Tibial nerve (tissue), 4 donors: ENCODE measurements around the gene HOXA9. TPM values are rescaled to one million over a fixed set of nuclear protein-coding genes. Genes with fewer than 3 reads are reported as not detected.

Source experiments
- DNase-seq, 2 donors: peaks; one replicate each; pipeline ENCODE4 v3.0.0-alpha.2; 2019; ENCODE audit warnings: low spot score in 2 of 2
- H3K27ac ChIP-seq, 4 donors: fragments of 200-600 bp; sonication (generic) in 3 of 4; one replicate each; pipeline ENCODE4 v1.5.1; 2017 to 2019; ENCODE audit warnings: mild to moderate bottlenecking in 1 of 4
- H3K27me3 ChIP-seq, 2 donors: fragments of 200-600 bp; sonication (generic) in 1 of 2; one replicate each; pipeline versions ENCODE4 v1.5.1 to v1.6.0; 2017 to 2019
- H3K36me3 ChIP-seq, 3 donors: fragments of 200-600 bp; sonication (generic); one replicate each; pipeline ENCODE4 v1.5.1; 2018 to 2019
- H3K4me1 ChIP-seq, 4 donors: fragments of 200-600 bp; sonication (generic) in 3 of 4; one replicate each; pipeline ENCODE4 v1.5.1; 2017 to 2019
- H3K4me3 ChIP-seq, 4 donors: fragments of 200-600 bp; sonication (generic) in 3 of 4; one replicate each; pipeline ENCODE4 v1.5.1; 2017 to 2019; ENCODE audit warnings: mild to moderate bottlenecking in 1 of 4, moderate library complexity in 1 of 4
- H3K9me3 ChIP-seq, 4 donors: fragments of 200-600 bp; sonication (generic) in 3 of 4; one replicate each; pipeline ENCODE4 v1.5.1; 2017 to 2019
- EP300 ChIP-seq, 2 donors: sonication (generic); formaldehyde crosslinking; IDR thresholded peaks; one replicate each; pipeline ENCODE4 v1.6.1; 2017; ENCODE audit warnings: antibody characterized with exemption in 2 of 2, mild to moderate bottlenecking in 1 of 2
- POLR2A ChIP-seq, 2 donors: fragments of 450-650 bp; IDR thresholded peaks; one replicate each; pipeline ENCODE4 v1.6.1; 2017; ENCODE audit warnings: antibody characterized with exemption in 2 of 2, mild to moderate bottlenecking in 2 of 2, moderate library complexity in 2 of 2
- WGBS, 2 donors: methylation state at CpG; one replicate each; pipeline ENCODE4 v1.1.5; 2018; 5-methylcytosine and 5-hydroxymethylcytosine counted together
- total RNA-seq, 4 donors: library from RNA; depleted of rRNA; stranded (reverse); fragments of >200 nt; gene quantifications; one replicate each; pipeline ENCODE4 v1.1.0, GENCODE V29; 2016
- TF ChIP-seq, protein P1 (sequence below), 5 experiments: fragments of 200-600 bp in 3 of 5; fragments of 450-650 bp in 2 of 5; sonication (generic) in 3 of 5; IDR thresholded peaks; one replicate each; pipeline ENCODE4 v1.5.1; 2016 to 2019; ENCODE audit warnings: antibody characterized with exemption in 5 of 5, mild to moderate bottlenecking in 3 of 5, moderate library complexity in 2 of 5

The HOXA9 gene
- total RNA-seq, 4 donors from 2014 or later: 10.5 to 13.8 (median 12.7) TPM

DNA sequence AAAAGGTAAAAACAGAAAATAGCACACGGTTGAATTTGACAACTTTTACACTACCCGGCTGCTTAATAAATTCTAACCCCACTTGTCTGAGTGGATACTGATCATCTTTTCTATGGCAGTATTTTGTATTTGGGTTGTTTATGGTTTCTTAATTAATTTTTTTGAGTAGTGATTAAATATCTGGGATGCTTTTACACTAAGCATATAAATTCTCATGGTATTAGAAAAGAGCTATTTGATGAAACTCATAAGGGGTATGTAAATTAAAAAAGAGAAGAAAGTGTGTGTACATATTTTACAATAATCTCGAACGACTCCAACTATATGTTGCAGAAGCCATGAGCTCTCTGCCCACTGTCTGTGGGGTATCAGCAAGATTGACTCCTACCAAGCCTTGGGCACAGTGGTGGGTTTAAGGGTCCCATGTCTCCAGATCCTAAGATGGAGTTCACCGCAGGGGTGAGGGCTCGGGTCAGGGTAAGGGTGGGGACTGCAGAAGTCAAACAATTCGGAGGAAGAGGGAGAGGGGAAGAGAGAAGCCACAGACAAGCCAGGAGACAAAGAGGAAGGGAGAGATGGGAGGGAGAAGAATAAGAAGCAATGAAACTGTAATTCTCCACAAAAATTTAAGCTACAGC is 42.1 kb upstream of the HOXA9 start:
- no peak for DNase-seq
- WGBS, 2 donors: 47 to 54% methylated on average over 7 of the region's 7 CpGs
- H3K27me3 ChIP-seq: peaks cover 0 to 99% of the 10 kb centered on the region in 2 donors
- H3K27ac ChIP-seq: no peak overlapping the region
- H3K36me3 ChIP-seq: no peaks in the 10 kb centered on the region
- H3K9me3 ChIP-seq: no peaks in the 10 kb centered on the region
- no peak overlapping the region for H3K4me3 ChIP-seq
- no peak for TF ChIP-seq EP300 (IDR thresholded peaks at IDR 0.05)
- TF ChIP-seq, protein P1, sequence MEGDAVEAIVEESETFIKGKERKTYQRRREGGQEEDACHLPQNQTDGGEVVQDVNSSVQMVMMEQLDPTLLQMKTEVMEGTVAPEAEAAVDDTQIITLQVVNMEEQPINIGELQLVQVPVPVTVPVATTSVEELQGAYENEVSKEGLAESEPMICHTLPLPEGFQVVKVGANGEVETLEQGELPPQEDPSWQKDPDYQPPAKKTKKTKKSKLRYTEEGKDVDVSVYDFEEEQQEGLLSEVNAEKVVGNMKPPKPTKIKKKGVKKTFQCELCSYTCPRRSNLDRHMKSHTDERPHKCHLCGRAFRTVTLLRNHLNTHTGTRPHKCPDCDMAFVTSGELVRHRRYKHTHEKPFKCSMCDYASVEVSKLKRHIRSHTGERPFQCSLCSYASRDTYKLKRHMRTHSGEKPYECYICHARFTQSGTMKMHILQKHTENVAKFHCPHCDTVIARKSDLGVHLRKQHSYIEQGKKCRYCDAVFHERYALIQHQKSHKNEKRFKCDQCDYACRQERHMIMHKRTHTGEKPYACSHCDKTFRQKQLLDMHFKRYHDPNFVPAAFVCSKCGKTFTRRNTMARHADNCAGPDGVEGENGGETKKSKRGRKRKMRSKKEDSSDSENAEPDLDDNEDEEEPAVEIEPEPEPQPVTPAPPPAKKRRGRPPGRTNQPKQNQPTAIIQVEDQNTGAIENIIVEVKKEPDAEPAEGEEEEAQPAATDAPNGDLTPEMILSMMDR (IDR thresholded peaks at IDR 0.05): no peak
- TF ChIP-seq POLR2A (IDR thresholded peaks at IDR 0.05): no peak
- peaks cover 0 to 32% (median 14%) of the 10 kb centered on the region in 4 donors for H3K4me1 ChIP-seq

- WGBS, 2 donors: 19 to 32% methylated on average over 40 to 48 of the region's 52 CpGs
- Histone ChIP-seq H3K4me3 (peak overlapping the region in 2 of 4 donors; percentile 6 to 35), H3K27ac (no peak overlapping the region), H3K9me3 (no peaks in the 10 kb centered on the region), H3K36me3 (no peaks in the 10 kb centered on the region), H3K4me1 (peaks cover 0 to 44% (median 18%) of the 10 kb centered on the region in 4 donors), H3K27me3 (peaks cover 0 to 99% of the 10 kb centered on the region in 2 donors)
- no peak for DNase-seq
- TF ChIP-seq, protein P1 (IDR thresholded peaks at IDR 0.05): no peak
- no peak for TF ChIP-seq EP300 (IDR thresholded peaks at IDR 0.05)
- TF ChIP-seq POLR2A (IDR thresholded peaks at IDR 0.05): no peak
Observed at GRCh38 chr7:27205325-27206280, 40.3 kb upstream of the HOXA9 start.

GRCh38 chr7:27204851-27205322 is 39.5 kb upstream of the HOXA9 start:
- Histone ChIP-seq H3K4me1 (peaks cover 0 to 47% (median 22%) of the 10 kb centered on the region in 4 donors), H3K4me3 (peak overlapping the region in 2 of 4 donors; percentile 6 to 35), H3K9me3 (no peaks in the 10 kb centered on the region), H3K27ac (no peak overlapping the region), H3K27me3 (peaks cover 0 to 97% of the 10 kb centered on the region in 2 donors), H3K36me3 (no peaks in the 10 kb centered on the region)
- 4 to 11% methylated on average over 24 to 25 of the region's 41 CpGs for WGBS, 2 donors
- no peak for DNase-seq
- TF ChIP-seq POLR2A (IDR thresholded peaks at IDR 0.05) (no peak), EP300 (IDR thresholded peaks at IDR 0.05) (no peak)
- TF ChIP-seq, protein P1 (IDR thresholded peaks at IDR 0.05): no peak

GRCh38 chr7:27203964-27204594 is 38.7 kb upstream of the HOXA9 start:
- Histone ChIP-seq H3K4me3 (no peak overlapping the region), H3K27me3 (peaks cover 0 to 93% of the 10 kb centered on the region in 2 donors), H3K4me1 (peaks cover 0 to 52% (median 25%) of the 10 kb centered on the region in 4 donors), H3K36me3 (no peaks in the 10 kb centered on the region), H3K9me3 (no peaks in the 10 kb centered on the region), H3K27ac (no peak overlapping the region)
- TF ChIP-seq, protein P1 (IDR thresholded peaks at IDR 0.05): no peak
- no peak for TF ChIP-seq POLR2A (IDR thresholded peaks at IDR 0.05)
- TF ChIP-seq EP300 (IDR thresholded peaks at IDR 0.05): no peak
- 44 to 50% methylated on average over 4 of the region's 4 CpGs for WGBS, 2 donors
- DNase-seq: no peak
